Natural killer cell (primary cell): ENCODE results near the gene C2CD3. TPM values are rescaled to one million over a fixed set of nuclear protein-coding genes. Genes with fewer than 3 reads are reported as not detected.
A peak's percentile ranks its signal among the peaks of the same experiment; 100 is the strongest.

Experiments used
- ATAC-seq, 3 donors: fragments of 150-1000 bp in 2 of 3; fragments of 200-7000 bp in 1 of 3; cut with Tn5 transposase; 1 replicate in 1 of 3; 2 replicates in 2 of 3; pipeline ENCODE4 v1.10.0; 2021; ENCODE audit warnings: mild to moderate bottlenecking in 2 of 3, moderate library complexity in 2 of 3
- DNase-seq, 2 donors: peaks; one replicate each; pipeline versions ENCODE4 v3.0.0 to v3.0.0-alpha.2; 2013 to 2021; ENCODE audit warnings: mixed read lengths in 1 of 2
- H3K27ac ChIP-seq: one replicate; pipeline ENCODE4 v1.5.1; 2013; ENCODE audit warnings: mild to moderate bottlenecking, low read length
- H3K27me3 ChIP-seq: one replicate; pipeline ENCODE4 v1.6.1; 2013; ENCODE audit warnings: low read length; ENCODE audit not compliant: control insufficient read depth, insufficient read depth
- H3K36me3 ChIP-seq: one replicate; pipeline ENCODE4 v1.6.1; 2013; ENCODE audit warnings: low read length; ENCODE audit not compliant: control insufficient read depth, insufficient read depth
- H3K4me1 ChIP-seq: one replicate; pipeline ENCODE4 v1.6.1; 2013; ENCODE audit warnings: low read length; ENCODE audit not compliant: control insufficient read depth, insufficient read depth
- H3K4me3 ChIP-seq: one replicate; pipeline ENCODE4 v1.5.1; 2013; ENCODE audit warnings: low read length
- H3K9me3 ChIP-seq: one replicate; pipeline ENCODE4 v1.6.1; 2013; ENCODE audit warnings: low read length; ENCODE audit not compliant: control insufficient read depth, insufficient read depth
- H3K27ac Mint-ChIP-seq, 2 donors: one replicate each; pipeline ENCODE4 v1.8.0; 2022; ENCODE audit warnings: mild to moderate bottlenecking in 2 of 2, mixed read lengths in 2 of 2, moderate library complexity in 1 of 2
- H3K27me3 Mint-ChIP-seq, 2 donors: one replicate each; pipeline ENCODE4 v1.8.0; 2022; ENCODE audit warnings: low read depth in 2 of 2, mixed read lengths in 2 of 2
- H3K36me3 Mint-ChIP-seq: one replicate; pipeline ENCODE4 v1.8.0; 2022; ENCODE audit warnings: mixed read lengths
- H3K4me1 Mint-ChIP-seq, 2 donors: one replicate each; pipeline ENCODE4 v1.8.0; 2022; ENCODE audit warnings: mixed read lengths in 2 of 2
- H3K4me3 Mint-ChIP-seq: one replicate; pipeline ENCODE4 v1.8.0; 2022; ENCODE audit warnings: mild to moderate bottlenecking, moderate library complexity, mixed read lengths
- H3K9me3 Mint-ChIP-seq, 2 donors: one replicate each; pipeline ENCODE4 v1.8.0; 2022; ENCODE audit warnings: mixed read lengths in 2 of 2
- CTCF ChIP-seq: fragments of 200-600 bp; IDR thresholded peaks from one replicate; pipeline ENCODE4 v1.8.0; 2022; ENCODE audit warnings: antibody characterized with exemption
- WGBS: methylation state at CpG from one replicate; pipeline ENCODE4 v1.1.7; 2013; ENCODE audit warnings: missing lambda C conversion rate; ENCODE audit not compliant: insufficient coverage; 5-methylcytosine and 5-hydroxymethylcytosine counted together
- intact Hi-C: fragments of 100-400 bp; cut with micrococcal nuclease; formaldehyde crosslinking; loops from one replicate; pipeline ENCODE4 v1.14.2; 2022
- total RNA-seq, 4 donors: library from RNA; stranded (reverse); fragments of 120-200 nt in 1 of 4; gene quantifications; one replicate each; pipeline versions ENCODE4 v1.2.3 to v1.2.4, GENCODE V29; 2013 to 2022

The C2CD3 gene
- total RNA-seq, 3 donors from 2014 or later (not counting 1 experiment from before 2014, with no cell fraction given): 55.0 to 67.6 (median 58.1) TPM

- Mint-ChIP-seq H3K36me3 (no peaks in the 10 kb centered on the region), H3K9me3 (no peaks in the 10 kb centered on the region), H3K27ac (no peak overlapping the region), H3K27me3 (no peaks in the 10 kb centered on the region), H3K4me1 (peaks cover 0 to 6% of the 10 kb centered on the region in 2 donors), H3K4me3 (no peak overlapping the region)
- Histone ChIP-seq H3K4me3 (no peak overlapping the region), H3K27ac (no peak overlapping the region), H3K36me3 (no peaks in the 10 kb centered on the region), H3K27me3 (no peaks in the 10 kb centered on the region), H3K9me3 (no peaks in the 10 kb centered on the region), H3K4me1 (peaks cover 11% of the 10 kb centered on the region)
- intact Hi-C loops: no loop called here
- no peak for TF ChIP-seq CTCF
- DNase-seq: no peak
- ATAC-seq: no peak
- WGBS: no CpG with 5 or more reads among the region's 1 CpG
Observed at GRCh38 chr11:74175920-74176319, 5.1 kb upstream of the C2CD3 start.

GRCh38 chr11:74171997-74172396 lies 1.2 kb upstream of the C2CD3 start:
- Mint-ChIP-seq H3K4me3 (no peak overlapping the region), H3K9me3 (no peaks in the 10 kb centered on the region), H3K4me1 (peaks cover 4 to 6% of the 10 kb centered on the region in 2 donors), H3K27me3 (no peaks in the 10 kb centered on the region), H3K27ac (no peak overlapping the region), H3K36me3 (no peaks in the 10 kb centered on the region)
- Histone ChIP-seq H3K27ac (peak overlapping the region; percentile 77), H3K27me3 (no peaks in the 10 kb centered on the region), H3K4me1 (peaks cover 20% of the 10 kb centered on the region), H3K4me3 (peak overlapping the region; percentile 80), H3K9me3 (no peaks in the 10 kb centered on the region), H3K36me3 (peaks cover 12% of the 10 kb centered on the region)
- no peak for TF ChIP-seq CTCF
- intact Hi-C loops: loop anchor here (2.0 to 5.0 kb wide), 3 partner anchors 190 to 393 kb away; partner anchors contain the start of genes COA4, PAAF1 and UCP2
- DNase-seq (no peak), ATAC-seq (no peak)
- 46% methylated on average over 5 of the region's 5 CpGs for WGBS

GRCh38 chr11:74171630-74171968 lies 797 bp upstream of the C2CD3 start:
- Mint-ChIP-seq H3K9me3 (no peaks in the 10 kb centered on the region), H3K36me3 (no peaks in the 10 kb centered on the region), H3K4me3 (no peak overlapping the region), H3K4me1 (peaks cover 4 to 6% of the 10 kb centered on the region in 2 donors), H3K27ac (no peak overlapping the region), H3K27me3 (no peaks in the 10 kb centered on the region)
- Histone ChIP-seq H3K27ac (peak overlapping the region; percentile 77), H3K4me1 (peaks cover 20% of the 10 kb centered on the region), H3K27me3 (no peaks in the 10 kb centered on the region), H3K9me3 (no peaks in the 10 kb centered on the region), H3K36me3 (peaks cover 15% of the 10 kb centered on the region), H3K4me3 (peak overlapping the region; percentile 80)
- intact Hi-C loops: loop anchor here (2.0 to 5.0 kb wide), 3 partner anchors 189 to 393 kb away; partner anchors contain the start of genes COA4, PAAF1 and UCP2
- ATAC-seq (no peak), DNase-seq (no peak)
- no peak for TF ChIP-seq CTCF
- 2% methylated on average over 5 of the region's 5 CpGs for WGBS
